ENCODE results near the gene ZFAND3. TPM values are rescaled to one million over a fixed set of nuclear protein-coding genes. Genes with fewer than 3 reads are reported as not detected.

Gene ZFAND3
- total and polyA plus RNA-seq, 2 experiments from 2014 or later = 16.9 to 28.2 TPM

DNA sequence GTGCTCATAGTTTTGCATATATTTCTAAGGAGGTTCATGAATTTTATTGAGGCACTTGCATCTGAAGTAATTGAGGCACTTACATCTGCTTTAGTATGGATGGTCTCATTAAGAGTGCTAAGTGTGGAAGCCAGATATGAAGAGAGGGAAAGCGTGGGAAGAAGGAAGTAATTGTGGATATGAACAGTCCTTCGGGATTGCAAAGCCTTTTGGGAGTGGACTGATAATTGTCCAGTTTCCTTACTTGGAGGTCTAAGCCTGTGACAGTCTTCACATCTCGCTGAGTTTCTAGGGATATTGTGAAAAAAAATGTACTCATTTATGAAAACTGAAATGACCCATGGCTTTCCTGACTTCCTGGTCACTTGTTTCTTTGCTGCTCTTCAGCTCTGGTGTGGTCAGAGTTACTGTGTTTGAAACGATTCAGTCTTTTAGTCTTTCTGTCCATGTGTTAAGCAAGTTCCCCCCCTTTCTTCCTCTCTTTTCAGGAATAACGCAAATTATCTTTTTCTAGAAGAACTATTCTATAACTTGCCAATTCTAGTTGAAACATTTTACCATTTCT lies 137.3 kb downstream of the ZFAND3 start:
- H3K9me3 Mint-ChIP-seq = no peaks in the 10 kb centered on the region; the same call in 2 of the 3 replicates
- H3K27me3 ChIP-seq (ENCODE audit: insufficient read depth) = no peaks in the 10 kb centered on the region
- H3K36me3 Mint-ChIP-seq (ENCODE audit: low read depth) = peaks cover 2% of the 10 kb centered on the region
- no peak for ATAC-seq
- no peak overlapping the region for H3K4me3 ChIP-seq
- no peaks in the 10 kb centered on the region for H3K36me3 ChIP-seq (ENCODE audit: insufficient read depth)
- no peaks in the 10 kb centered on the region for H3K27me3 Mint-ChIP-seq (ENCODE audit: insufficient read depth, low read depth, poor library complexity)
- peaks cover 66% of the 10 kb centered on the region for H3K79me2 ChIP-seq (replicated peaks; ENCODE audit: insufficient read depth)
- no peaks in the 10 kb centered on the region for H3F3A ChIP-seq (replicated peaks; ENCODE audit: low read depth)
- H3K9me2 ChIP-seq (ENCODE audit: insufficient read depth) = no peaks in the 10 kb centered on the region
- H4K20me1 ChIP-seq (replicated peaks; ENCODE audit: insufficient read depth) = peaks cover 10% of the 10 kb centered on the region; the same call in 1 of the 2 replicates
- H3K4me1 Mint-ChIP-seq = peaks cover 11% of the 10 kb centered on the region; the same call in 2 of the 3 replicates
- peaks cover 6% of the 10 kb centered on the region; the same call in 1 of the 2 replicates for H3K4me1 ChIP-seq (ENCODE audit: insufficient read depth)
- H3K4me3 Mint-ChIP-seq = no peak overlapping the region
- no peak overlapping the region for H3K27ac Mint-ChIP-seq
- no peak for DNase-seq (ENCODE audit: low spot score)
- no peak overlapping the region for H2AFZ ChIP-seq
- TF ChIP-seq NANOG (IDR thresholded peaks at IDR 0.05; ENCODE audit: borderline replicate concordance) (no peak), POLR2AphosphoS5 (IDR thresholded peaks at IDR 0.05; ENCODE audit: low read depth) (no peak), EZH2phosphoT487 (IDR thresholded peaks at IDR 0.05; ENCODE audit: unreplicated experiment) (no peak), ZNF114 (CRISPR knock-in tag; IDR thresholded peaks at IDR 0.05) (no peak), JUNB (IDR thresholded peaks at IDR 0.05; ENCODE audit: unreplicated experiment) (no peak), STAT1 (IDR thresholded peaks at IDR 0.05; ENCODE audit: unreplicated experiment) (no peak), CREB1 (CRISPR knock-in tag; IDR thresholded peaks at IDR 0.05; ENCODE audit: low read depth) (no peak), ZNF331 (CRISPR knock-in tag; IDR thresholded peaks at IDR 0.05; ENCODE audit: low read depth) (no peak), EZH2 (IDR thresholded peaks at IDR 0.05; ENCODE audit: low read depth, unreplicated experiment) (no peak)
- TF ChIP-seq, protein P1, sequence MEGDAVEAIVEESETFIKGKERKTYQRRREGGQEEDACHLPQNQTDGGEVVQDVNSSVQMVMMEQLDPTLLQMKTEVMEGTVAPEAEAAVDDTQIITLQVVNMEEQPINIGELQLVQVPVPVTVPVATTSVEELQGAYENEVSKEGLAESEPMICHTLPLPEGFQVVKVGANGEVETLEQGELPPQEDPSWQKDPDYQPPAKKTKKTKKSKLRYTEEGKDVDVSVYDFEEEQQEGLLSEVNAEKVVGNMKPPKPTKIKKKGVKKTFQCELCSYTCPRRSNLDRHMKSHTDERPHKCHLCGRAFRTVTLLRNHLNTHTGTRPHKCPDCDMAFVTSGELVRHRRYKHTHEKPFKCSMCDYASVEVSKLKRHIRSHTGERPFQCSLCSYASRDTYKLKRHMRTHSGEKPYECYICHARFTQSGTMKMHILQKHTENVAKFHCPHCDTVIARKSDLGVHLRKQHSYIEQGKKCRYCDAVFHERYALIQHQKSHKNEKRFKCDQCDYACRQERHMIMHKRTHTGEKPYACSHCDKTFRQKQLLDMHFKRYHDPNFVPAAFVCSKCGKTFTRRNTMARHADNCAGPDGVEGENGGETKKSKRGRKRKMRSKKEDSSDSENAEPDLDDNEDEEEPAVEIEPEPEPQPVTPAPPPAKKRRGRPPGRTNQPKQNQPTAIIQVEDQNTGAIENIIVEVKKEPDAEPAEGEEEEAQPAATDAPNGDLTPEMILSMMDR (conservative IDR thresholded peaks at IDR 0.05; ENCODE audit: low read depth in 2 of 2) = no peak
- TF ChIP-seq, protein P2, sequence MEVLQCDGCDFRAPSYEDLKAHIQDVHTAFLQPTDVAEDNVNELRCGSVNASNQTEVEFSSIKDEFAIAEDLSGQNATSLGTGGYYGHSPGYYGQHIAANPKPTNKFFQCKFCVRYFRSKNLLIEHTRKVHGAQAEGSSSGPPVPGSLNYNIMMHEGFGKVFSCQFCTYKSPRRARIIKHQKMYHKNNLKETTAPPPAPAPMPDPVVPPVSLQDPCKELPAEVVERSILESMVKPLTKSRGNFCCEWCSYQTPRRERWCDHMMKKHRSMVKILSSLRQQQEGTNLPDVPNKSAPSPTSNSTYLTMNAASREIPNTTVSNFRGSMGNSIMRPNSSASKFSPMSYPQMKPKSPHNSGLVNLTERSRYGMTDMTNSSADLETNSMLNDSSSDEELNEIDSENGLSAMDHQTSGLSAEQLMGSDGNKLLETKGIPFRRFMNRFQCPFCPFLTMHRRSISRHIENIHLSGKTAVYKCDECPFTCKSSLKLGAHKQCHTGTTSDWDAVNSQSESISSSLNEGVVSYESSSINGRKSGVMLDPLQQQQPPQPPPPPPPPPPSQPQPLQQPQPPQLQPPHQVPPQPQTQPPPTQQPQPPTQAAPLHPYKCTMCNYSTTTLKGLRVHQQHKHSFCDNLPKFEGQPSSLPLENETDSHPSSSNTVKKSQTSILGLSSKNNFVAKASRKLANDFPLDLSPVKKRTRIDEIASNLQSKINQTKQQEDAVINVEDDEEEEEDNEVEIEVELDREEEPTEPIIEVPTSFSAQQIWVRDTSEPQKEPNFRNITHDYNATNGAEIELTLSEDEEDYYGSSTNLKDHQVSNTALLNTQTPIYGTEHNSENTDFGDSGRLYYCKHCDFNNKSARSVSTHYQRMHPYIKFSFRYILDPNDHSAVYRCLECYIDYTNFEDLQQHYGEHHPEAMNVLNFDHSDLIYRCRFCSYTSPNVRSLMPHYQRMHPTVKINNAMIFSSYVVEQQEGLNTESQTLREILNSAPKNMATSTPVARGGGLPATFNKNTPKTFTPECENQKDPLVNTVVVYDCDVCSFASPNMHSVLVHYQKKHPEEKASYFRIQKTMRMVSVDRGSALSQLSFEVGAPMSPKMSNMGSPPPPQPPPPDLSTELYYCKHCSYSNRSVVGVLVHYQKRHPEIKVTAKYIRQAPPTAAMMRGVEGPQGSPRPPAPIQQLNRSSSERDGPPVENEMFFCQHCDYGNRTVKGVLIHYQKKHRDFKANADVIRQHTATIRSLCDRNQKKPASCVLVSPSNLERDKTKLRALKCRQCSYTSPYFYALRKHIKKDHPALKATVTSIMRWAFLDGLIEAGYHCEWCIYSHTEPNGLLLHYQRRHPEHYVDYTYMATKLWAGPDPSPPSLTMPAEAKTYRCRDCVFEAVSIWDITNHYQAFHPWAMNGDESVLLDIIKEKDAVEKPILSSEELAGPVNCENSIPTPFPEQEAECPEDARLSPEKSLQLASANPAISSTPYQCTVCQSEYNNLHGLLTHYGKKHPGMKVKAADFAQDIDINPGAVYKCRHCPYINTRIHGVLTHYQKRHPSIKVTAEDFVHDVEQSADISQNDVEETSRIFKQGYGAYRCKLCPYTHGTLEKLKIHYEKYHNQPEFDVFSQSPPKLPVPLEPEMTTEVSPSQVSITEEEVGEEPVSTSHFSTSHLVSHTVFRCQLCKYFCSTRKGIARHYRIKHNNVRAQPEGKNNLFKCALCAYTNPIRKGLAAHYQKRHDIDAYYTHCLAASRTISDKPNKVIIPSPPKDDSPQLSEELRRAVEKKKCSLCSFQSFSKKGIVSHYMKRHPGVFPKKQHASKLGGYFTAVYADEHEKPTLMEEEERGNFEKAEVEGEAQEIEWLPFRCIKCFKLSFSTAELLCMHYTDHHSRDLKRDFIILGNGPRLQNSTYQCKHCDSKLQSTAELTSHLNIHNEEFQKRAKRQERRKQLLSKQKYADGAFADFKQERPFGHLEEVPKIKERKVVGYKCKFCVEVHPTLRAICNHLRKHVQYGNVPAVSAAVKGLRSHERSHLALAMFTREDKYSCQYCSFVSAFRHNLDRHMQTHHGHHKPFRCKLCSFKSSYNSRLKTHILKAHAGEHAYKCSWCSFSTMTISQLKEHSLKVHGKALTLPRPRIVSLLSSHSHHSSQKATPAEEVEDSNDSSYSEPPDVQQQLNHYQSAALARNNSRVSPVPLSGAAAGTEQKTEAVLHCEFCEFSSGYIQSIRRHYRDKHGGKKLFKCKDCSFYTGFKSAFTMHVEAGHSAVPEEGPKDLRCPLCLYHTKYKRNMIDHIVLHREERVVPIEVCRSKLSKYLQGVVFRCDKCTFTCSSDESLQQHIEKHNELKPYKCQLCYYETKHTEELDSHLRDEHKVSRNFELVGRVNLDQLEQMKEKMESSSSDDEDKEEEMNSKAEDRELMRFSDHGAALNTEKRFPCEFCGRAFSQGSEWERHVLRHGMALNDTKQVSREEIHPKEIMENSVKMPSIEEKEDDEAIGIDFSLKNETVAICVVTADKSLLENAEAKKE (CRISPR knock-in tag; IDR thresholded peaks at IDR 0.05) = no peak
- TF ChIP-seq, protein P3, sequence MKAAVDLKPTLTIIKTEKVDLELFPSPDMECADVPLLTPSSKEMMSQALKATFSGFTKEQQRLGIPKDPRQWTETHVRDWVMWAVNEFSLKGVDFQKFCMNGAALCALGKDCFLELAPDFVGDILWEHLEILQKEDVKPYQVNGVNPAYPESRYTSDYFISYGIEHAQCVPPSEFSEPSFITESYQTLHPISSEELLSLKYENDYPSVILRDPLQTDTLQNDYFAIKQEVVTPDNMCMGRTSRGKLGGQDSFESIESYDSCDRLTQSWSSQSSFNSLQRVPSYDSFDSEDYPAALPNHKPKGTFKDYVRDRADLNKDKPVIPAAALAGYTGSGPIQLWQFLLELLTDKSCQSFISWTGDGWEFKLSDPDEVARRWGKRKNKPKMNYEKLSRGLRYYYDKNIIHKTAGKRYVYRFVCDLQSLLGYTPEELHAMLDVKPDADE (IDR thresholded peaks at IDR 0.05) = no peak
- TF ChIP-seq, protein P4, sequence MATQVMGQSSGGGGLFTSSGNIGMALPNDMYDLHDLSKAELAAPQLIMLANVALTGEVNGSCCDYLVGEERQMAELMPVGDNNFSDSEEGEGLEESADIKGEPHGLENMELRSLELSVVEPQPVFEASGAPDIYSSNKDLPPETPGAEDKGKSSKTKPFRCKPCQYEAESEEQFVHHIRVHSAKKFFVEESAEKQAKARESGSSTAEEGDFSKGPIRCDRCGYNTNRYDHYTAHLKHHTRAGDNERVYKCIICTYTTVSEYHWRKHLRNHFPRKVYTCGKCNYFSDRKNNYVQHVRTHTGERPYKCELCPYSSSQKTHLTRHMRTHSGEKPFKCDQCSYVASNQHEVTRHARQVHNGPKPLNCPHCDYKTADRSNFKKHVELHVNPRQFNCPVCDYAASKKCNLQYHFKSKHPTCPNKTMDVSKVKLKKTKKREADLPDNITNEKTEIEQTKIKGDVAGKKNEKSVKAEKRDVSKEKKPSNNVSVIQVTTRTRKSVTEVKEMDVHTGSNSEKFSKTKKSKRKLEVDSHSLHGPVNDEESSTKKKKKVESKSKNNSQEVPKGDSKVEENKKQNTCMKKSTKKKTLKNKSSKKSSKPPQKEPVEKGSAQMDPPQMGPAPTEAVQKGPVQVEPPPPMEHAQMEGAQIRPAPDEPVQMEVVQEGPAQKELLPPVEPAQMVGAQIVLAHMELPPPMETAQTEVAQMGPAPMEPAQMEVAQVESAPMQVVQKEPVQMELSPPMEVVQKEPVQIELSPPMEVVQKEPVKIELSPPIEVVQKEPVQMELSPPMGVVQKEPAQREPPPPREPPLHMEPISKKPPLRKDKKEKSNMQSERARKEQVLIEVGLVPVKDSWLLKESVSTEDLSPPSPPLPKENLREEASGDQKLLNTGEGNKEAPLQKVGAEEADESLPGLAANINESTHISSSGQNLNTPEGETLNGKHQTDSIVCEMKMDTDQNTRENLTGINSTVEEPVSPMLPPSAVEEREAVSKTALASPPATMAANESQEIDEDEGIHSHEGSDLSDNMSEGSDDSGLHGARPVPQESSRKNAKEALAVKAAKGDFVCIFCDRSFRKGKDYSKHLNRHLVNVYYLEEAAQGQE (IDR thresholded peaks at IDR 0.05; ENCODE audit: unreplicated experiment) = no peak
- no peak overlapping the region for H3K27ac ChIP-seq (ENCODE audit: low read depth)
- H3K4me2 ChIP-seq = no peak overlapping the region

Measured in GM23338 (cell line).